ENCODE data around the gene FBXO31.

The FBXO31 gene

GRCh38 chr16:87361916-87362619 lies 21.5 kb downstream of the FBXO31 start:
- DNase-seq, result peak; percentile 10

DNA sequence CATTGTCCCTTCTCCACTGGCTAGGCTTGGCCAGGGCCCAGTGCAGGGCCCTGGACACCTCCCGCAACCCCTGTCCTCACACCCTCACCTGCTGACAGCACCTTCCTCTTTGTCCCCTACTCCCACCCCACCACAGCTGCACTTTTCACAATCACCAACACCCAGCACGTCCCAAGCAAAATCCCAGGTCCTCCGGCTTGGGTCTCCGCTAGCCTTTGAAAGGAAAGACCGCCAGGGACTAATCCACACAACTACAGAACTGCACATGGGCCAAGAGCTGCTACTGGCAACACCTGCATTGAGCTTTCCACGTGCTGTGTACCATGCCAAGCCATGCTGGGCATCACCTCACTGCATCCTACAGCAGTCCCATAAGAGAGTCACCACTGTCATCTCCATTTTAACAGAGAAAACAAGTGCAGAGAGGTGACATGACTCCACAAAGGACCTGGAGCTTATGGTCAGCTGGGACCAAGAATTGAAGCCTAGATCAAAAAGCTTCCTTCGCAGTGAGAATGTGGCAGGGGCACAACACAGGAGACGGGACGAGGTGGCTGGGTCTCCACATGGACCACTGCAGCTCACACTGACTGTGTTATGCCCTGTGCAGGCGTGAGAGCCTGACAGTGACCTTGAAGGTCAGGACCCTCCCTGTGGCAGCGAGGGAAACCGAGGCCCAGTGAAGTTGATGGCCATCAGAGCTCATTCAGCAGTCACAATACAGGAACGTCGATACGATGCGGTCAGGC lies 22.5 kb downstream of the FBXO31 start:
- no peak for DNase-seq

DNA sequence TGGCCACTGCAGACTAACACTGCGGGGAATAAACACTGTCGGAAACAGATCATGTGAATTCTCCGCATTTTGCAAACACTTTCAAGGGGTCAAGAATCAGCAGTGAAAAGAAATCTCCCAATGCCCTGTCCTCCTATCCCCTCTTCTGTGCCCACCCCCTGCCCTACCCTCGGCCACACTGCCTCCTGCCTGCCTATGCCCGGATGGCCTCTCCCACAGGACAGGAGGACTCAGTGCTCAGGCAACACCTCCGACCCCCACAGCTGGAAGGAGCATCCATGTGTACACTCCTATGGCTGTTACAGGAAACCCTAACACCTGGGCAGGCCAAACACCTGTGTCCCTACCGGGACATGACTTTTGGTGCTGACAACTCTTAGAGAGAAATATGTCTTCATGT lies 24.5 kb downstream of the FBXO31 start:
- DNase-seq, result no peak

GRCh38 chr16:87358696-87359095 lies 24.9 kb downstream of the FBXO31 start:
- DNase-seq, result no peak

DNA sequence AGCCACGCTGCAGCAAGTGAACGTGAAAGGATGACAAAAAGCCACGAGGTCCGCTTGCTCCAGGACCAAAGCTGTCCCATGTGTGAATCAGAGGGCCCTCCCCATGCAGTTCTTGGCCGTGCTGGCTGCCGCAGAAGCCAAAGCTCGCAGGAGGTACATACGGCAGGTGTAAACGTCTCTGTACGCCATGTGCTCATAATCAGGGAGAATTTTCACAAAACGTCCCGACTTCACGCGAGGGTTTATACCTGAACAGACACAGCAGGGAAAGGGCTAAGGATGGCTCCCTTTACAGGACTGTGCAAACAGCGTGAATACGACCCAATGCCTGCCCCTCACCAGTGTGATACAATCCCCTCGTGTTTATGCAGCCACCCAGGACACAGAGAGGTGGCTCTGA lies 25.3 kb downstream of the FBXO31 start:
- no peak for DNase-seq

- DNase-seq, result no peak
These were observed 27.1 kb downstream of the FBXO31 start for GRCh38 chr16:87356491-87356853.

- no peak for DNase-seq
These were observed 30.0 kb downstream of the FBXO31 start for GRCh38 chr16:87353613-87354012.

DNA sequence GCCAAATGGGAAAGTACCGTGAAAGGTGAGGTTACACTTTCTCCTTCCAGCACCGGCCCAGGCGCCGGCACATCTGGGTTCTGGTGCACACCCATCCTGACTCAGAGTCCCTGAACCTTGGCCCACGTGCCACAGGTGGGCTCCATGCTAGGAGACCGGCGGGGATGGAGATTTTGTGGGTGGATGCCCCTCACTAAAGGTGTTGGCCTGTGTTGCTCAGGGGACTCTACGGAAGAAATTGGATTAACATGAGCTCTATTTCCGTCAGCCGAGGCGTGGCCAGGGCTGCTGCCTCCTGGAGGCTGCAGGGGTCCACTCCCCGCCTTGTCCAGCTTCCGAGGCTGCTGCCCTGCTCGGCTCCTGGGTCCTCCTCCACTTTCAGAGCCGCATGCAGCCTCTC lies 30.8 kb downstream of the FBXO31 start:
- no peak for DNase-seq

GRCh38 chr16:87351320-87351698 lies 32.3 kb downstream of the FBXO31 start:
- no peak for DNase-seq

GRCh38 chr16:87350681-87351319 lies 32.8 kb downstream of the FBXO31 start:
- peak; percentile 18 for DNase-seq

DNA sequence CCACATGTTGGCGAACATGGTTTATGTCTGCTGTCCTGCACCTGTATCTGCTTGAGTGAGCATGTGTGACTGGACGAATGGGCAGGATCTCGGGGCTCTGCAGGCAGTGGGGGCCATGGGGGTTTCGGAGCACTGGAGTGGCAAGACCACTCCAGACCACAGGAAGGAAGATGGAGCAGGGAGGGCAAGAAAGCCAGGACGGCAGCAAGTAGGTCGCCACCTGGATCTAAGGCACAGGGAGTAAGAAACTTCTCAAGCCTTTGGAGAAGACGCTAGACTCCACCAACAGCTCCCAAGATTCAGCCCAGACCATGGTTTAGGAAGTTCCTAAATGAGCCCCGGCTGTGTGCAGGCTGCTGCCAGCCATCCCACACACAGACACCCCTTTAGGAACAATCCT lies 33.5 kb downstream of the FBXO31 start:
- DNase-seq, result no peak

- no peak for DNase-seq
These were observed 34.9 kb downstream of the FBXO31 start for GRCh38 chr16:87348616-87349157.

DNA sequence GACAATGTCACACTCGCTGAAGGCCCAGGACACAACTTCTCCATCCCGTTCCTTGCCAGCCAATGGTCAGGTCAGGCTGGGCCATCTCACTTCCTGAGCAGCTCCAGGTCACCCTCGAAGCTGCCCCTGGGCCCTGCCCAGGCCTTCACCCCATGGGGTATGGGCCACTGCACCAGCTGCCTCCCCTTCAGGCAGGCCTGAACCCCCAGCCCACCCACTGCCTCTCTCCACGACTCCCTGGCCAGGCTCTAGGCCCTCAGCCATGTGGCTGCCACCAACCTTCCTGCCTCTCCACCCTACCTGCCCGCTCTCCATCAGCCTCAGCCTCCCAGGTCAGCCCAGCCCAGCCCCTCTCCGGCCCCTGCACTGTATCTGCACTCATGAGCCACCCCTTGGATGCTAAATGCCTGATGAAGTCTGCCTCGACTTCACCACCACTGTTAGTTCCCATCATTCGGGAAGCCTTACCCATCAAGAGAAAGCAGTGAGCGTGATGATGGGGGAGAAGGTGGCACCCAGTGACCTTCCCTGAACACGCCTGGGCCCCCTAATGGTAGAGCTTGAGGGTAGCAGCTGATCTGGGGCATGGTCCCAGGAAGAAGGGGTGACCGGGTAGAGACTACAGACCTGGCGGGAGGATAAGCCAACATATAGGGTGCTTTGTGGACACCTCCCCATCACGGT lies 35.5 kb downstream of the FBXO31 start:
- no peak for DNase-seq

DNA sequence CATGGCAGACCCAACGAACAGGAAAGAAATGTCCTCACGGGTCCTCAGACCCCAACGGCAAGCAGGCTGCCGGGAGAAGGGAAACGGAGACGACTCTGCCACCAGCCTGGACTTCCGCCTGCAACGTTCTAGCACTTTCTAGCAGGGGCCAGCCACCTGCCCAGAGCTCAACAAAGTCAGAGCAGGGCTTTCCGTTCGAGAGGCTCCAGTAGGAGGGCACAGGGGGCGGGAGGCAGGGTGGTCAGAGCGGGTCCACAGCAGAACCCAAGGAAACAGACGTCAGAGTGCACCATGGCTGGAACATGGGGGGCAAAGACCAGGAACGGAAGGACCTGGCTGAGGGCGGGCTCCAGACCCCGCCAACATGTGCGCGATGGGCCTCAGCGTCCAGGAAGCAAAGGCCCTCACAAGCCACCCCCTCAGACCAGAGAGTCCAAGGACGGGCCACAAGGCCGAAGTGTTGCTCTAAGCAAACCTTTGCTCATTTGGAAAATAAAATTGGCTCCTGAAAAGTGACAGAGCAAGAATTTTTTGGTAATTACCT lies 37.0 kb downstream of the FBXO31 start:
- DNase-seq, result no peak

DNA sequence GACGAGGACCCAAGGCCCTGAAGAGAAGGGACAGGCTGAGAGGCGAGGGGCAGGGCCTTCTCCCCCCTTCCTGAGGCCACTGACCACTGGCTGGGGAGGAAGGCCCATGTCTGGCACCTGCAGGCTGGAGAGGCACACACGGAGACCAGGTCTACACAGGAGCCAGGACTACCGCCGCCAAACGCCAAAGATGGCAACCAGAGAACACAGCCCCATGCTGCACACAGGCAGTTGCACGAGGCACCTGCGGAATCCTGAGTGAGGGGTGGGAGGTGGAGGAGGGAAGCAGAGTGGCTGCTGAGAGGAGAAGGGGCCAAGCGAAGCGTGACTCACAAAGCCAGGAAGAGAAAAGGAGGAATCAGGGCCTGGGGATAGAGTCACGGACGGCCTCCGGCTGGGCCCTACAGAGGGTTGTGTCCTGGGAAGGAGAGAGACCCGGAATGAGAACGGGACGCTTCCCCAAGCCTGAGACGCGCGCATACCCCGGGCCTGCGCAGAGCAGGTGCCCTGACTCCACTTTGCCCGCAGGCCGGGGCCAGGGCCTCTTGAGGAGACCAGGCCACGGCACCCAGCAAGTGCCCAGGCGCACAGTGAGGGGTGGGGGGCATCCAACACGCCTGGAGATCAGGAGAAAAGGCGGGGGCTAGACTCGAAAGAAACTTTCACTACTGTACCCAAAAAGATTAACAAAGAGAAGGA lies 37.7 kb downstream of the FBXO31 start:
- DNase-seq, result no peak

- peak; percentile 37 for DNase-seq
These were observed 38.5 kb downstream of the FBXO31 start for GRCh38 chr16:87344931-87345631.

DNA sequence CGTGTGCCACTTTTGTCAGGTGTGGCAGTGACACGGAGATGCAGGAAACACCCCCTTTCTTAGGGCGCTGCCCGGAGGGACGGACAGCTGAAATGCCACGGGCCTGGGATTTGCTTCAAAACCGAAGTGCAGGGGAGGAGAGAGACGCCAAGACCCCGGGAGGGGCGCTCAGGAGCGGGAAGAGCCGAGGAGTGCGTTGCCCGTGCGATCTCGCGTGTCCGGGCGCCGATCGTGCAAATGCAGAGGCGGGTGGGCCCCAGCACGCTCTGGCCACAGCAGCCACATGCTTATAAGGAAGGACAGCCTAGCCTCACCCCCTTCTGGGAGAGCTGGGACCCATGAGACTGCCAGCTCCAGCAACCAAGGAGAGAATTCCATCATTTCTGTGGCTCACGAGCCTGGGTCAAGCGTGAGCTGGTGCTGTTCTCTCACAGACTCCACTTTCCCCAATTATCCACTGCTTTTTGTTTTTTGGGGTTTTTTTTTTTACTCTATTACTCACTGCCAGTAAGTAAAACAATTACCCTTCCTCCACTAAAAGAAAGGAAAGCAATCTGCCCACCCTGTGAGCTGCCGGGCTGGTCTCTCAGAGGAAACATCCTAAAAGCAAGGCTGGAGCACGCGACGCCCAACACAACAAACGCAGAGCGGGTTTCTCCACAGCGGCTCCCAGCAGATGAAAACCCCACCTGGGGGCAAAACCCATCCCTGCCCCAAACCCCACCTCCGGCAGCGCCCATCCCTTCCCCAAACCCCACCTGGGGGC lies 39.2 kb downstream of the FBXO31 start:
- DNase-seq, result peak; percentile 29

DNA sequence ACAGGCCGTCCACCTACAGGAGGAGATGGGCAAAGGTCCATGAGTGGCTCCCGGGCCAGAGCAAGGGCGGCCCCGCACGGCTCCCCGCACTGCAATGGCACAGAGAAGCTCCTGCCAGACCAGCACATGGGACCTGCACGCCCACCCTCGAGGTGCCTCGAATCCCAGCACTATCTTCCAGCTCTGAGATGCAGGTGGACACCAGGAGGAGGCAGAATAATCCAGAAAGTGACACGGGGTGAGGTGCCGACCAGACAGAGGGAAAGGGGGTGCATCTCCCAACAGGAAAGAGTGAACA lies 39.9 kb downstream of the FBXO31 start:
- DNase-seq, result no peak

- DNase-seq, result no peak
These were observed 40.4 kb downstream of the FBXO31 start for GRCh38 chr16:87342978-87343752.

DNA sequence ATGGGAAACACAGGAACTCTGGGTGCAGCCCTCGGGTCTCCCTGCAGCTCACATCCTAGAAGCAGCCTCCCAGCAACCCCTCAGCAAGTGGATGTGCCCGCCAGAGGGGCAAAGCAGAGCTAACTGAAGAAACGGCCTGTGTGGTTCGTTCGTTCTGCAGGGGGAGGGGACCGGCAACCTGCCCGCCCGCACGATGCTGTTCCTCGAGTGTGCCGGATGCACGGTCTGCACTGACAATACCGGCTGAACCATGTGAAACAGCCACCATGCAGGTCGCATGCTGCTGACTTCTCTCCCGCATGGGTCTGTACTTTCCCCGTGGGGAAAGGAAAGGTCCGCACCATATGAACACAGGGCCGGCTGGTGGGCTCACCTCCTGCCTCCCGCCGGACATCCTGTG lies 41.1 kb downstream of the FBXO31 start:
- no peak for DNase-seq

Measured in fibroblast of skin of scalp (primary cell).